ELR (cell line): ENCODE measurements around the gene SPATA33.
A peak's percentile ranks its signal among the peaks of the same experiment; 100 is the strongest.

Source experiments
- DNase-seq: peaks from one replicate; pipeline ENCODE4 v3.0.0-alpha.2; 2015; ENCODE audit warnings: low read depth

Gene SPATA33

DNA sequence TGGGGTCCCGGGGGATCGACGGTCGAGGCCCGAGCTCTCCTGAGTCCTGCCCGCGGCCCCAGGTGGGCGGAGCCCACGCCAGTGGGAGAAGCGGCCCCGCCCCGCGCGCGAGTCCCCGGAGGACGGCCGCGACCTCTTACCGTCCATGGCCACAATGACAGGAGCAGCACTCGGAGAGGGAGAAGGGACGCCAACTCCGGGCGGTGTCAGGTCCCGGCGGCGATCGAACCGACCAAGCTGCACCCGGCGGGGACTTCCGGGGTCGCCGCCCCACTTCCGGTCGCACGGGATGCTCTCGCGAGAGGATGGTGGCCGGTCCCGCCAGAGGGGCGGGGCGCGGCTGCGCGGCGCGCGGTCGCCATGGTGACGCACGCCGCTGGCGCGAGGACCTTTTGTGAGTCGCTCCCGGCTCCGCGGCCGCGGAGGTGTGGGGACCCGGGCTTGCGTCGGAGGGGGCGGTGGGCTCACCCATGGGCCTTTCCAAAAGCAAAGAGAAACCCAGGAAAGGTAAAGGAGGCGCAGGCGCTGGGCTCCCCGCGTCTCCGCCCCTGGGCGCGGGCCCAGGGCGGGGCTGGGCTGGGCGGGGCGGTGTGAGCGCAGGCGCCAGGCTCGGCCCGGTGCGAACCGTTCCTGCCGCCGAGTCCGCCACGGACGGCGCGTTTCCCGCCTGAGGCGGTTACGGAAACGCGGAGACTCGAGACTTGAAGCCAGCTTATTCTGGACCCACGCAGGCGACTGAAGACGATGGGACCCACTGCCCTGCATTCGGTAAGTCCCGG, at the start of gene SPATA33, which contains the start of gene CHMP1A:
TSS of gene SPATA33 (plus strand) at position 395 of the 779 bp plus-strand sequence. CDS start at position 471, 76 bp downstream.
TSS of gene CHMP1A (minus strand) at position 267 of the 779 bp plus-strand sequence. CDS start at position 147, 120 bp downstream.
- DNase-seq: peak; percentile 91

DNA sequence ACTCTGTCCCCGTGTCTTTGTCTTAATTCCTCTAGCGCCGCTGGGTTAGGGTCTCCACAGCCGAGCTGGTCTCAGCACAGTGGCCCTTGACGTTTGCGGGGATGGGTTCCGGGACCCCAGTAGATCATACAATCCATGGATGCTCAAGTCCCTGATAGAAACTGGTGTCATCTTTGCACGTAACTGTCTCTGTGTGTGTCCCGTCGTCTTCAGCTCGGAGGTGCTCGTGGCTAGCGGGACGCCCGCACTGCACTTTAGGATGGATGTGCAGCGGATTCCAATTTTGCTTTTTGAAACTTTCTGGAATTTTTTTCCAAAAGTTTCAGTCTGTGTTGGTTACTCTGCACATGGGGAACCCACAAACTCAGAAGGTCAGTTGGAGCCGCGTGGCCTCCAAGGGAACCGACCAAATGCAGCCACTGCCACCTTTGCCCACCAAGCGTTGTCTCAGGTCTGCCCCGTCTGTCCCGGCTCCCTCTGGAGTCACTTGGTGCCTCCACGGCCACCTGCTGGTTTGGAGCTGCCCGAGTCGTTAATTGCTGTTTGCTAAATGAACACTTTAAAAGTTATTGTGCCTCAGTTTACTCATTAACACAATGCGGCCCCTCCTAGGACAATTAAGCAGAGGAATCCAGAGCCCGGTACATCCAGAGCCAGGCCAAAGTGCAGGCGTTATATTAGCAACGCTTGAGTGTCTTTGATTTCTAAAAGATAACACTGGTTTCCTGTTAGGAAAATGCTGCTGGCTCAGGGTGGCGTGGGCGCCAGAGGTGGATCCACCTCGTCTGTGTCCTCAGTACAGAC, 49.5 kb upstream of the SPATA33 start:
- no peak for DNase-seq

DNA sequence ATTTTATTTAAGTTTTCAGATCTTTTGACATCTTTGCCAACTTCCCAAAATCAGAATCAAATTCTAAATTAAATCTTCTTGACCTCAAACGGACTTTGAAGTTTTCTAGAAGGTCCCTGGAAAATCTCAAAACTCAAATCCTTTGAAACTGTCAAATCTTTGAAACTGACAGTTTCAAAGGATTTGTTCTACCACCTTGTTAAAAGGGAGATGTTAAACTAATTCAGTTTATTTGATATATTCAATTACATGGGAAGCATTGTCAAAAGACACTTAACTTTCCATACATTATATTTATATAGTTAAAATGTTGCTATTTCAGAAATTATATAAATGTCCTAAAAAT, 47.6 kb upstream of the SPATA33 start:
- no peak for DNase-seq

DNA sequence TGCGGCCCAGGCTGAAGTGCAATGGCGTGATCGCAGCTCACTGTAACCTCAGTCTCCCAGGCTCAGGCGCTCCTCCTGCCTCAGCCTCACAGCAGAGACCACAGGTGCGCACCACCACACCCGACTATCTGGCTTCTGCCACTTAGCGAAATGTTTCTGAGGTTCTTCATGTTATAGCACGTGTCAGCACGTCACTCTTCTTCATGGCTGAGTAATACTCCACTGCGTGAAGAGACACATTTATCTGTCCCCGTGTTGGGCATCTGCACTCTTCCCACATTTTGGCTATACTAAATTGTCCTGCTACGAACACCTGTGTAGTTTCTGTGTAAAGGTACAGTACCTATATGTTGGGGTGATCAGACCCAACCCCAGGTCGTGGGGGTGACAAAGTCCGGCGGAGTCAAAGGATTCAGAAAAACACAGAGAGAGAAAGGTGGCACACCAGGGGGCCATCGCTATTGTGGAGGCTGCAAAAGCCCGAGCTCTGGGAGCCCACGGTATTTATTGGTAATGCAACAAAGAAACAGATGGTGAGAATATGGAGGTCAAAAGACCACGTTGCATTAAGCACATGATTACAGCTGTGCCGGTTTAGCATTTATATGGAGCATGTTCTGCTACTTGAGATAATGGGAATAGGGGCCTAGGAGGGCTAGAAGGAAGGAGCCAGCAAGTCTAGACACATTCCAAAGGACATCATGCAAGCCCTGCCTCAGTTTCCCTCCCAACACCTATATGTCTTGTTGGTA, 45.0 kb upstream of the SPATA33 start:
- no peak for DNase-seq

DNA sequence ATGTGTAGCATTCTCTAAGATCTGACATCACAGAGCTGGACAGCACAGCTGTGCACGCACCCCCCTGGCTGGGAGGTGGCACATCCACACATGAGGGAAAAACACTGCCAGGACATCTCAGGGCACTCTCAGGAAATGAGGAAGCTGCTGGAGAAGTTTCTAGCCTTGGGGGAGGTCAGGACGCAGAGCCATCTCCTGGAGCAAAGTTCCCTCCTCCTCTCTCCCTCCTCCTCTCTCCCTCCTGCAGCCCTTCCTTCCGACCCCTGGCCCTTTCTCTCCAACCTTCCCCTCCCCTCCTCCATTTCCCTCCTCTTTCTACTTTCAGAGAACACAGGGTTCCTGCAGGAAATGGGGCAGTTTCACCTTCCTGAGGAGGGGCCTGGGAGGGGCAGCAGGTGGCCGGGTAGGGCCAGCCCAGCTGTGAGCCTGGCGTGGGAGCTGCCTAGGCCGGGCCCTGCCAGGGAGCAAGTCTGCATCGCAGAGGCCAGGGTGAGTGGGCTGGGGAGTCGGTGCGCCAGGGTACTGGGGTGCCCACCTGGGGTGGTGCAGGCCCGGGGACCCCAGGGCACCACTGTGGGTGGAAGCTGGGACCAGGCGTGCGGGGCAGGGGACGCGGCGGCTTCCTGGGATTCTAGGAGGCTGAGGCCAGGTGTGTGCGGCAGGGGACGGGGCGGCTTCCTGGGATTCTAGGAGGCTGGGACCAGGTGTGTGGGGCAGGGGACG, 44.2 kb upstream of the SPATA33 start, which contains the start of gene DPEP1:
TSS of gene DPEP1 (plus strand) at position 412 of the 723 bp plus-strand sequence. CDS start 16,769 bp downstream, outside the sequence.
- no peak for DNase-seq

DNA sequence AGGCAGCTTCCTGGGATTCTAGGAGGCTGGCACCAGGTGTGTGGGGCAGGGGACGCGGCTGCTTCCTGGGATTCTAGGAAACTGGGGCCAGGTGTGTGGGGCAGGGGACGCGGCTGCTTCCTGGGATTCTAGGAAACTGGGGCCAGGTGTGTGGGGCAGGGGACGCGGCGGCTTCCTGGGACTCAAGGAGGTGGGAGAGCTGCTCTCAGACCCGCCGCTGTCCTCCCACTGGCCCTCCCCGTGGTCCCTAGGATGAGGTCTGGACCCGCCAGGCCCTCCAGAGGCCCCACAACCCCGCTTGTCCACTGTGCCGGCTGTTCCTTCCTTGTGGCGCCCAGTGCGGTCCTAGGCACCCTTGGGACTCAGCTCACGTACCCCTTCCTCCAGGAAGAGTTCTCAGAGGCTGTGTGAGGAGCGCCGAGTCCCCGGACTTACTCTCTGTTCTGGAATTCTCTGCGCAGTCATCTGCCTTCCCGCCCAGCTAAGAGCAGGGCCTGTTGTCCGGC, 43.6 kb upstream of the SPATA33 start:
- DNase-seq: no peak

DNA sequence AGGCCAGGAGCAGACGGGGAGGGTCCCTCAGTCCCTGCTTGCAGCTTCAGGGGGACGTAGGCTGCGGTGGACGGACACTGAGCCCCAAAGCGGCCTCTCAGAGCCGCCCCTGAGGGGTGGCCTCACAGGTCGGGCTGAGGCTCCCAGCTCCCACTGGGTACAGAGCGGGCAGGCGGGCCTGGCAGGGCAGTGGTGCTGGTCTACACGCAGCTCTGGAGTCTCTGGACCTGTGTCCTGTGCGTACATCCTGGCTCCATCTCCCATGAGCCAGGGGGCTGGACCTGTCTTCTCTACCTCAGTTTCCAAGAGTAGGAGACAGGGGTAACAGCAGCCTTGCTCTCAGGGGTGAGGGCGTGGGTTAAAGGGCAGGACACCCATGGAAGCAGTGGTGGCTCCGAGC, 42.5 kb upstream of the SPATA33 start:
- DNase-seq: no peak

DNA sequence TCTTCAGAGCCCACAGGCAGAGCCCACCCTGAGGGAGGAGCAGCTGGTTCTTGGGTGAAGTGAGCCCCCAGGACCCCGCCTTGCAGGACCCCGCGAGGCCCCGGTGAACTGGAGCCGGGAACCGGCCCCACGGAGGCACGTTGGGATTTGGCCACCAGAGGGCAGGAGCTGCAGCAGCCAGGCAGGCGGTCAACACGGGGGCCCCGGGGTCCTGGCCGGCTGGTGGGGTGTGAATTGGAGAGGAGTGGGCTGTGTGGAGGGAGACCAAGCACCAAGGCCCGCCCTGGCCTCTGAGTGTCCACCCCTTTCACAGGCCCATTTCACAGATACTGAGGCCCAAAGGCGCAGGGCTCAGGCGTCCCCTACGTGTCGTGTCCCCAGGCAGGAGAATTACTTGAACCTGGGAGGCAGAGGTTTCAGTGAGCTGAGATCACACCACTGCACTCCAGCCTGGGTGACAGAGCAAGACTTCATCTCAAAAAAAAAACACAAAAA, 42.0 kb upstream of the SPATA33 start:
- peak; percentile 47 for DNase-seq

DNA sequence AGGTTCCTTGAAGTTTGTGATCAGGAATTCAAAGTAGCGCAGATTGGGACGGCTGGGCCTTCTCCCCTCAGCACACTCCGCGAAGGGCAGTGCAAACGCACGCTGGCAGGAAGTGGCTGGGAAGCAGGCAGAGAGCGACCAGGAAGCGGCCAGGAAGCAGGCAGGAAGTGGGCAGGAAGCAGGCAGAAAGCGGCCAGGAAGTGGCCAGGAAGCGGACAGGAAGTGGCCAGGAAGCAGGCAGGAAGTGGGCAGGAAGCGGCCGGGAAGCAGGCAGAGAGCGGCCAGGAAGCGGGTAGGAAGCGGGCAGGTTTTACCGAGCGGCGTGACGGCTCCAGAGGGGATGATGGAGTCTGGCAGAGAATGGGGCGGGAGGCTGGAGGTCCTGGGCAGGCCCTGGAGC, 41.0 kb upstream of the SPATA33 start:
- no peak for DNase-seq

DNA sequence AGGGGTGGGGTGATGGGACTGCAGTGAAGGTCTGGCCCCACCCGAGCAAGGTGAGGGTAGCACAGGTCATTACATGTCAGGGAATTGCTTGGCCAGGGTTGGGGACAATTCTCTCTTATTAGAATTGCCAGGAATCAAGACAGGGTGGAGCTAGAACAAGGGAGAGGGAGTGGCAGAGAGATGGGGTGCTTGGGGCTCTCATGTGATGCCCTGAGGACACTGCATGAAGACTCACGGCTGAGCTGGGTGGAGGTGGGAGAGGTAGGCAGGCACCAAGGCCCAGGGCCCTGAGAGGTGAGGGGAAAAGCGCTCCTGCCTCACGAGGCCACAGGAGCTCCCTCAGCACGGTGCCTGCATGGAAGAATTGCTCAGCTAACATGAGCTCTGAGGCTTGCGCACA, 40.6 kb upstream of the SPATA33 start:
- DNase-seq: no peak

DNA sequence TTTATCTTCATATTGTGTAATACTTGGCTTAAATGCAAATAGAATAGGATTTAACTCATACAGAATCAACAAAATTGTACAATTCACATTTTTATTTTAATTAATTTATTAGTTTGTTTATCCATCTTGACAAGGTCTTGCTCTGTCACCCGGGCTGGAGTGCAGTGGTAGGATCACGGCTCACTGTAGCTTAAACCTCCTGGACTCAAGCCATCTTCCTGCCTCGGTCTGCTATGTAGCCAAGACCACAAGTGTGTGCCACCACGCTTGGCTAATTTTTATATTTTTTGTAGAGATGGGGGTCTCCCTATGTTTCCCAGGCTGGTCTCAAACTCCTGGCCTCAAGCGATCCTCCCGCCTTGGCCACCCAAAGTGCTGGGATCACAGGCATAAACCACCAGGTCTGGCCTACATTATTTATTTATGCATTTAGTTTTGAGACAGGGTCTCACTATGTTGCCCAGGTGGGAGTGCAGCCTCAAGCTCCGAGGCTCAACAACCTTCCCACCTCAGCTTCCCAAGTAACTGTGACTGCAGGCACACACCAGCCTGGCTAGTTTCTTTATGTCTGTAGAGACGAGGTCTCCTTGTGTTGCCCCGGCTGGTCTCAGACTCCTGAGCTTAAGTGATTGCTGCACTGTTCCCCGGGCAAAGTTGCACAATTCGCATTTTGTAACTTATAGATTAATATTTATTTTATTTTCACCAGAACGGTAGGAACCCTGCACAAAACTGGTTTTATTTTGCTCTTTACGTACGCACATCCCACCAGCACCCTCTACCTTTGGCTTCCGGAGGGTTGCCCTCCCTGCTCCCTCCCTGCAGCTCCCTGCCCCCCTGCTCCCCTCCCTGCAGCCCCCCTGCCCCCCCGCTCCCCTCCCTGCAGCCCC, 39.3 kb upstream of the SPATA33 start:
- peak; percentile 30 for DNase-seq

DNA sequence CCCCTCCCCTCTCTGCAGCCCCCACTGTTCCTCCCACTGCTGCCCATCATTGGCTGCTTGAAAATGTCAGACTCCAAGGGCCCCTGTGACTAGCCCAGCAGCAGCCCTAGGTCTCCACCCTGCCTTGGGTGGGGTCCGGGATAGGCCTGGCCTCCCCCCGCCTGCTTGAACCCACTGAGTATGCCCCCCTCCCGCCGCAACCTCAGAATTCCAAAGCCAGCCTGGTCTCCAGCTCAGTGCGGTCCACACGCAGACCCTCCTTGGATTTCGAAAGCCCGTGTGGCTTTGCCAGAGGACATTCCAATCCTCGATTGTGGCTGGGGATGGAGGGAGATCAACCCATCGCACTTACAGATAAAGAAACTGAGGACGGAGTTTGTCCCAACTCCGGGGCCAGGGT, 37.8 kb upstream of the SPATA33 start:
- DNase-seq: no peak

DNA sequence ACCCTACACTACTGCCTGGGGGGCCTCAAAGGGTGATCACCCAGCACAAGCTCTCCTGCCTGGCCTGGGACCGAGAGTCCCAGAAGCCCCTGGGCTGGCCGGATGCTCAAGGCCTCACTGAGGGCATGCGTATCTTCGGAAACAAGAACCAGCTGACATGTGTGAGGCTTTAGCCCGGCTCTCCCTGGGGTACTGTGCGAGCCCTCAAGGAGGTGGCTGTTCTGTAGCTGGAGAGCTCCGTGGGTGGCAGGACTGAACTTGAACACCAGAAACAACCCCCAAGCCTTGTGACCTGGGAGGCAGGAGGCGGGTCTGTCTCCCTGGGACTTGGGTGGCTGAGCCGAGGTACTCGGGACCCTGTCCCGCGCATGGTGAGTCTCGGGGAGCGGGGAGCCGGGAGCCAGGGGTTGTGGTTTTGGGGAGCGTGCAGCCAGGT, 37.2 kb upstream of the SPATA33 start:
- DNase-seq: no peak

DNA sequence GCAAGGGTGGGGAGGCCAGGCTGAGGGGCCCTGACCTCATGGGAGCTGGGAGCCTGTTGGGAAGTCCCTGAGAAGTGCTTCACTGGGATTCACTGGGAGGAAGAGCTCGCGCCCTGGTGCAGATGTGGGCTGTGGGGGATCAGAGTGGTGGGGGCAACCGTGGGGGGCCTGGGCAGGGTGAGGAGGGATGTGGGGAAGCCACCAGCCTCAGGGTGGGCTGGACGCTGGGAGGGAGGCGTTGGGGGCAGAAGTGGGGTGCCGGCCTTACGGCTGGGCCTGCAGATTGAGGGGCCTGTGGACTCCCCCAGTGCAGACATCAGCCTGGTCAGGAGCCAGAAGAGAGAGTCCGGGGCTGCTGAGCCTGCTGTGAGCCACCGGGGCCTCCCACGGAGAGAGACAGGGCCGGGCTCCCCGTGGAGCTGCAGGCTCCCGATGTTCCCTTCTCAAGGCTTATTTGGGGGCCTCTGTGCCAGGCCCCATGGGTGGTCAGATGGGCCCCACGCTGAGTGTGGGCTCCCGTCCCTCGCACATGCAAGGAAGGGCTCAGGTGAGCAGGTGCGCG, 36.4 kb upstream of the SPATA33 start:
- no peak for DNase-seq

DNA sequence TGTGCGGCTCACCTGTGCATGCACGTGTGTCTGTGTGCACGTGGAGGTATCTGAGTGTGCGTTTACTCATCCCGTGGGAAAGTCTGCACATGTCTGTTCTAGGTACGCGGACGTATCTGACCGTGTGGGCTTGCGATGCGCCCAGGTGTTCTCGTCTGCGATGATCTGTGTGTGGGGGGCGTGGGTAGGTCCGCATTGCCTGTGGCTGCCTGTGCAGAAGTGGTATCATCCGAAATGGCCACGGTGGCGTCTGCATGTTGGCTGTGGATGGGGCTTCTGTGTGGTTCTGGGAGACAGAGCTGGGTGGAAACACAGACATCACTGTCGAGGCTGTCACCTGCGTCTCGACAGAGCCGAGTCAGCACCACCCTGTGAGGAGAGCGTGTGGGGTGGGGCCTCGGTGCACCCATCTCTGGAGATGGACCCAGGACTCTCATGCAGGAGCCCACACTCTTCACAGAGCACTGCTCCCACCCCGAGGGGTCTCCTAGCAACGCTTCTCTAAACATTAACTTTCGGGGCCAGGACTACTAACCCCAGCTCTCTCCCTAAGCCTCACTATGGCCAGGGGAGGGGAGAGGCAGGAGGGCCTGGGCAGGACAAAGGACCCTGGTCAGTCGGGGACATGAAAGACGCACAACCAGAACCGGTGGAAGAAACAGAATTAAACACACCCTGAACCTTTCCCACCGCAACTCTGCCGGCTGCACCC, 35.8 kb upstream of the SPATA33 start:
- no peak for DNase-seq

DNA sequence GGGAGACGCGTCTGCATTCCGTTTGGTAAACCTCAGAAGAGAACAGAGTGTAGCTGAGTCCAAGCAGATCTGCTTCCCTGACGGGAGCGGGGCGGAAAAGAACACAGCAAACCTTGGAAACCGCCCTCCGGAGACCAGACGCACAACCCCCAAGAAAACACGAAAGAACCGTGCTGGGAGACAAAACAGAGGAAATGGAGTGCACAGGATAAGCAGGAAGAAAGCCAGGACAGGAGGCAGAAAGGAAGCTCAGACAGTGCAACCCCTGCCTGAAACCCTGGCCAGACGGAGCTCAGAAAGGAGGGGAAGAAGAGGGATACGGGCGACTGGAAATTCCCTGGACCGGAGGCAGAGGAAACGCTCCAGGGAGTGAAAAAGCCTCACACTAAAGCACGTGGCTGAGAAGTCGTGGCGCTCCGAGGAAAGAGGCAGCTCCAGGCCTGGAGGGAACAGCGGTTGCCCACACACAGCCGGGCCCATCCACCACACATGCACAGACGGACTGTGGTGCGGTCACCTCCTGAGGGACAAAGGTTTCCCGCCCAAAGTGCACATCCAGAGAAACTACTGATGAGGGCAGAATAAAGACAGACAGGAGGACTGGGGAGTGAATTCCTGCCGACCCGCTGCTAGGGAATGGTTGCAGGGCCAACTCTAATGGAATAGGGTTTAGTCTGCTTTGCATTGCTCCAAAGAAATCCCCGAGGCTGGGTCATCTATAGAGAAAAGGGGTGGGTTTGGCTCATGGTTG, 34.0 kb upstream of the SPATA33 start:
- no peak for DNase-seq

DNA sequence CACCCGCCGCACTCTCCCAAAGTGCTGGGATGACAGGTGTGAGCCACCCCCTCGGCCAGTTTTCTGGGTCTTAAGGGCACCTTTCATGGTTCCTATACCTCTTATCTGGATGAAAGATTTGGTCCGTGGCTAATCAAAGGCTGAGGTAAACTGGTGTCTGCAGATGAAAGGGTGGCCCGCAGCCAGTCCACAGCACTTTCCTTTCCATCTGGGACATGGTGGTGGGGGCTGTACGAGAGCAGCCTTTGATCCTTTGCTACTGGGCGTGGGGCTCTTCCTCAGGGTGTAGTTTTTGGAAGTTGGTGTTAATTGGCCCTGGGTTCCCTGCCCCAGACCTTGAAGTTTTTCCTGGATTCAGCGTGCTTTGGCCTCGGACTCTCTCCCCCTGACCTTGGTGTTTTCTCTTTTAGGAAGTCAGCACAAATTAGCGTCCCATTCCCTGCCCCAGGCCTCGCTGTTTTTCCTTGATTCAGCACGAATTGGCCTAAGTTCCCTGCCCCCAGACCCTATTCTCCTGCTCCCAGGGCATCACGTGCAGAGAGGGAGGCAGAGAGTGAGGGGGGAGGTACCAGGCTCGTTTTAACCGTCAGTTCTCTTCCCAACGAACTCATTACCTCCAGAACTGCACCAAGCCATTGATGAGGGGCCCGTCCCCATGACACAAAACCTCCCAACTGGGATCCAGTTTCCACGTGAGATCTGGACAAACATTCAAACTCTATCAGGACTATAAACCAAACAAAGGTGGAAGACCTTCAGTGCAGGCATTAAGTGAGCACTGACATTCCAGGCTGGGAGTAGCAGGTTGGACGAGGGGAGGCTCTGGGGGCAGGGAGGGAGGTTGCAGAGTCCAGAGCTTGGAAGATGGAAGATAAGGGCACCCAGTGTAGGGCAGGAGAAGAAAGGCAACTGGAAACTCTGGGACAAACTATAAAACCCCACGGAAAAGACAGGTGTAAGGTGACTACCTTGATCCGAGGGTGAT, 32.6 kb upstream of the SPATA33 start:
- no peak for DNase-seq
